Kidney (tissue), 14 donors: ENCODE data around the gene UGT3A1. TPM values are rescaled to one million over a fixed set of nuclear protein-coding genes. Genes with fewer than 3 reads are reported as not detected.

Experiments used
- DNase-seq, 5 donors: peaks; one replicate each; pipeline ENCODE4 v3.0.0-alpha.2; 2013 to 2020
- FAIRE-seq: peaks from 2 replicates; lab custom pipeline; 2012; peaks lifted over from hg19 to GRCh38; lab: Jason Lieb, UNC
- H3K27ac ChIP-seq, 2 donors: one replicate each; pipeline ENCODE4 v1.7.0; 2013; ENCODE audit warnings: low read depth in 2 of 2, low read length in 2 of 2, inconsistent platforms in 1 of 2
- H3K27me3 ChIP-seq: one replicate; pipeline ENCODE4 v1.7.1; 2013; ENCODE audit warnings: low read length, inconsistent platforms; ENCODE audit not compliant: control insufficient read depth, insufficient read depth
- H3K36me3 ChIP-seq, 3 donors: one replicate each; pipeline versions ENCODE4 v1.7.0 to v1.7.1; 2013; ENCODE audit warnings: low read length in 3 of 3, control low read depth in 1 of 3, inconsistent platforms in 1 of 3; ENCODE audit not compliant: insufficient read depth in 3 of 3, control insufficient read depth in 2 of 3
- H3K4me1 ChIP-seq, 3 donors: one replicate each; pipeline versions ENCODE4 v1.7.0 to v1.7.1; 2013; ENCODE audit warnings: low read length in 3 of 3, inconsistent platforms in 1 of 3, low read depth in 1 of 3; ENCODE audit not compliant: control insufficient read depth in 2 of 3, insufficient read depth in 2 of 3
- H3K4me3 ChIP-seq, 3 donors: one replicate each; pipeline versions ENCODE4 v1.7.0 to v1.8.1; 2013; ENCODE audit warnings: low read length in 3 of 3, control low read depth in 1 of 3, inconsistent platforms in 1 of 3
- H3K9ac ChIP-seq, 3 donors: one replicate each; pipeline versions ENCODE4 v1.7.0 to v1.7.1; 2013; ENCODE audit warnings: low read length in 3 of 3, control low read depth in 1 of 3, inconsistent platforms in 1 of 3
- H3K9me3 ChIP-seq, 3 donors: one replicate each; pipeline versions ENCODE4 v1.7.0 to v1.7.1; 2013; ENCODE audit warnings: low read length in 3 of 3, control low read depth in 1 of 3, inconsistent platforms in 1 of 3; ENCODE audit not compliant: control insufficient read depth in 2 of 3, insufficient read depth in 1 of 3
- intact Hi-C: fragments of 100-400 bp; cut with DNase I; formaldehyde crosslinking; loops from one replicate; pipeline ENCODE4 v1.11.1; 2022
- polyA plus RNA-seq: library from polyadenylated mRNA; stranded (reverse); fragments of 350-450 nt; fragmentation: Illumina TruSeq; extraction: RNeasy Lipid Tissue Mini Kit (QIAGEN cat#74804); gene quantifications from one replicate; pipeline ENCODE4 v1.2.3, GENCODE V29; 2014; ENCODE audit warnings: low read depth, low replicate concordance; ENCODE audit not compliant: insufficient read depth
- total RNA-seq: library from RNA; stranded (reverse); fragmentation: NEBNext Ultra II Directional; extraction: Animal tissue kit (Norgen Biotek cat#: 25700); gene quantifications from one replicate; pipeline ENCODE4 v1.2.1, GENCODE V29; 2021
- TF ChIP-seq, protein P1 (sequence below): IDR thresholded peaks from 3 replicates; pipeline ENCODE4 v1.5.1; 2012; ENCODE audit warnings: mild to moderate bottlenecking, moderate library complexity, borderline replicate concordance; ENCODE audit not compliant: insufficient read depth; ENCODE audit errors: extremely low read depth
- donor health status: control.
- donor health status: control.
- donor health status: control.
- donor health status: control.
- donor health status: control.
- donor health status: DM: yes; HTN: yes; CAD: no.
- donor health status: Normal renal cell carcinoma (clear cell type).

UGT3A1 gene
- total and polyA plus RNA-seq, 2 donors from 2014 or later, result 6.1 to 37.5 TPM

DNA sequence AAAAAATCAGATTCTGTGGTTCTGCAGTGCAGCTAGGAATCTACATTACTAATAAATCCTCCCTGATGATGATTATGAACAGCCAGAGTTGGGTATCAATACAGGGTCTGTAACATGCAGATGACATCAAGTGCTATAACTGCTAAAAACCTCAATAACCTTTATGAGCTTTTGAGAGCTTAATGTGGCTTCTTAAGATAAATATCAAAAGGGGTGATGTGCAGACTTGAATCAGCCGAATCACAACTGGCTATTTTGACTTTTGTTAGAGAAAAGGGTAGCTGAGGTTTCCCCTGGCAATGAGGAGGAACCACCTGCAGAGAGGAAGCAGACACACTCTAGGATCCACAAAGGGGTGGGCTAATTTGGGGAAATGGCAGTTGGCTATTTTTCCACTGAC is 83.0 kb downstream of the UGT3A1 start:
- Histone ChIP-seq H3K4me1 (no peaks in the 10 kb centered on the region), H3K27me3 (no peaks in the 10 kb centered on the region), H3K9ac (no peak overlapping the region), H3K9me3 (peaks cover 0 to 4% (median 0%) of the 10 kb centered on the region in 3 donors), H3K36me3 (no peaks in the 10 kb centered on the region), H3K4me3 (no peak overlapping the region), H3K27ac (no peak overlapping the region)
- TF ChIP-seq, protein P1, sequence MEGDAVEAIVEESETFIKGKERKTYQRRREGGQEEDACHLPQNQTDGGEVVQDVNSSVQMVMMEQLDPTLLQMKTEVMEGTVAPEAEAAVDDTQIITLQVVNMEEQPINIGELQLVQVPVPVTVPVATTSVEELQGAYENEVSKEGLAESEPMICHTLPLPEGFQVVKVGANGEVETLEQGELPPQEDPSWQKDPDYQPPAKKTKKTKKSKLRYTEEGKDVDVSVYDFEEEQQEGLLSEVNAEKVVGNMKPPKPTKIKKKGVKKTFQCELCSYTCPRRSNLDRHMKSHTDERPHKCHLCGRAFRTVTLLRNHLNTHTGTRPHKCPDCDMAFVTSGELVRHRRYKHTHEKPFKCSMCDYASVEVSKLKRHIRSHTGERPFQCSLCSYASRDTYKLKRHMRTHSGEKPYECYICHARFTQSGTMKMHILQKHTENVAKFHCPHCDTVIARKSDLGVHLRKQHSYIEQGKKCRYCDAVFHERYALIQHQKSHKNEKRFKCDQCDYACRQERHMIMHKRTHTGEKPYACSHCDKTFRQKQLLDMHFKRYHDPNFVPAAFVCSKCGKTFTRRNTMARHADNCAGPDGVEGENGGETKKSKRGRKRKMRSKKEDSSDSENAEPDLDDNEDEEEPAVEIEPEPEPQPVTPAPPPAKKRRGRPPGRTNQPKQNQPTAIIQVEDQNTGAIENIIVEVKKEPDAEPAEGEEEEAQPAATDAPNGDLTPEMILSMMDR, result no peak
- no peak for DNase-seq
- intact Hi-C loops, result no loop called here
- FAIRE-seq, result no peak

DNA sequence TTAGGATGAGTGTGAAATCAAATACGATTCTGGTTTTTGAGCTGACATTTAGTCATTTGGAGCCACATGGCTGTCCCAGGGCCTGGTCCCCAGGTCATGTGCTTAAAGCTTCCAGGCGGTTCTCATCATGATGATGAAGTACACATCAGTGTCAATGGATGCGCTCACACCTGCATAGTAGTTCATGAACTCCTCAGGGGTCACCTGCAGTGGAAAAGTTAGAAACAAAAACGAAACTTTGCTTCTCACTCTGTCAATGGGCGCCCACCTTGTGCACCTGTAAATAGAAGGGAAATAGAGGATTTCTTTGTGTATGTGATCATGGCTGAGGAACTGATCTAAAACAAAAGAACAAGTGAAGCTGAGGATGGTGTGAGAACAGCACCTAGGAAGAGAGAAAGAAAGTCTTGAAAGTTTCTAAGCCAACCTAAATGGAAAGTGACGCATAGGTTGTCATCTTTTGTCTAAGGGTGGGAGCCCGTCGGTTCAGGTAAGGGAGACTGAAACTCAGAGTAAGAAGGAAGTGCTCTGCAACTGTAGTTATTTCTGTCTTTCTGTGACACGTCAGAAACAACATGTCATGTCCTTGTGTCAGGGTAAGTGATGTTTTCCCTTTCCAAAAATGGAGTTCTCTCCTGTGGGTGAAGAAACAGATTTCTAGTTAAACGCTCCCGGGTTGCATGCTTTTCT is 86.6 kb downstream of the UGT3A1 start:
- Histone ChIP-seq H3K4me1 (no peaks in the 10 kb centered on the region), H3K9me3 (peaks cover 0 to 4% (median 0%) of the 10 kb centered on the region in 3 donors), H3K27me3 (no peaks in the 10 kb centered on the region), H3K27ac (no peak overlapping the region), H3K36me3 (no peaks in the 10 kb centered on the region), H3K4me3 (no peak overlapping the region), H3K9ac (no peak overlapping the region)
- no peak for DNase-seq
- TF ChIP-seq, protein P1, result no peak
- FAIRE-seq, result no peak
- intact Hi-C loops, result no loop called here

DNA sequence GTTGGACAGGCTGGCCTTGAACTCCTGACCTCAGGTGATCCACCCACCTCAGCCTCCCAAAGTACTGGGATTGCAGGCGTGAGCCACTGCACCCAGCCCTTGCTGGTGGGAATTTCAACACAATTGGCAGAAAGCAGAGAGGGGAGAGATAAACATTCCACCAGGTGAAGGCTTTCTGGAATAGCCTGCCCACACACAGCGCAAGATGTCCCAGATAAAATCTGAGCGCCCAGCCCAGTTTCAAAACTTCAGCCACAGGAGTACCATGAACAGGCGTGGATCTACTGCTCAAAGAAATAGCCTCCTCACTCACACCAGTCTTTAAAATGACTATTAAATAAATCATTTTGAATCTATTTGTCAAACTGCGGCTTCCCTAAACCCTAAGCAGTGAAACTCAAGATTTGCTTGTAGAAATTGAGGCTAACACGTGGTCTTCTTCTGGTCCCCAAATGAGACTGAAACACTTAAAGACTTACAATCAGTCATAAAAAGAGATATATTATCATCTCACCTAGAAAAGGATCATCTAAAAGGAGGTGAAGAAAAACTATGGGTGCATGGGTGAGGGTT is 87.5 kb downstream of the UGT3A1 start:
- Histone ChIP-seq H3K9ac (no peak overlapping the region), H3K9me3 (peaks cover 0 to 4% (median 0%) of the 10 kb centered on the region in 3 donors), H3K4me3 (no peak overlapping the region), H3K4me1 (no peaks in the 10 kb centered on the region), H3K27ac (no peak overlapping the region), H3K36me3 (no peaks in the 10 kb centered on the region), H3K27me3 (no peaks in the 10 kb centered on the region)
- TF ChIP-seq, protein P1, result no peak
- DNase-seq (no peak), FAIRE-seq (no peak)
- intact Hi-C loops, result no loop called here
